Urinary bladder (tissue), 4 donors: ENCODE data around the gene UBE2L5. TPM values are rescaled to one million over a fixed set of nuclear protein-coding genes. Genes with fewer than 3 reads are reported as not detected.

Experiments
- DNase-seq: peaks from one replicate; pipeline ENCODE4 v3.0.0-alpha.2; 2015; ENCODE audit errors: extremely low spot score
- H3K27ac ChIP-seq: one replicate; pipeline ENCODE4 v1.5.1; 2013; ENCODE audit warnings: low read depth, mild to moderate bottlenecking, moderate library complexity
- H3K36me3 ChIP-seq: one replicate; pipeline ENCODE4 v1.6.1; 2013; ENCODE audit warnings: mild to moderate bottlenecking, moderate library complexity; ENCODE audit not compliant: insufficient read depth
- H3K4me1 ChIP-seq: one replicate; pipeline ENCODE4 v1.6.1; 2013; ENCODE audit warnings: mild to moderate bottlenecking, moderate library complexity; ENCODE audit not compliant: insufficient read depth
- H3K4me3 ChIP-seq: one replicate; pipeline ENCODE4 v1.5.1; 2013; ENCODE audit warnings: low read depth, low read length
- WGBS: extraction: QIAGEN DNeasy Blood & Tissue Kit; methylation state at CpG from one replicate; pipeline ENCODE4 v1.1.7; 2013; 5-methylcytosine and 5-hydroxymethylcytosine counted together
- polyA plus RNA-seq: library from polyadenylated mRNA; stranded (reverse); fragments of 200-250 nt; gene quantifications from one replicate; pipeline ENCODE4 v1.2.3, GENCODE V29; 2013
- total RNA-seq: library from RNA; depleted of rRNA; stranded (reverse); fragments of >200 nt; gene quantifications from one replicate; pipeline ENCODE4 v1.2.3, GENCODE V29; 2014
- donor health status: healthy with polysubstance abuse.
- donor health status: healthy.

Gene UBE2L5
- total and polyA plus RNA-seq, 2 donors: 0.20 to 0.21 TPM

DNA sequence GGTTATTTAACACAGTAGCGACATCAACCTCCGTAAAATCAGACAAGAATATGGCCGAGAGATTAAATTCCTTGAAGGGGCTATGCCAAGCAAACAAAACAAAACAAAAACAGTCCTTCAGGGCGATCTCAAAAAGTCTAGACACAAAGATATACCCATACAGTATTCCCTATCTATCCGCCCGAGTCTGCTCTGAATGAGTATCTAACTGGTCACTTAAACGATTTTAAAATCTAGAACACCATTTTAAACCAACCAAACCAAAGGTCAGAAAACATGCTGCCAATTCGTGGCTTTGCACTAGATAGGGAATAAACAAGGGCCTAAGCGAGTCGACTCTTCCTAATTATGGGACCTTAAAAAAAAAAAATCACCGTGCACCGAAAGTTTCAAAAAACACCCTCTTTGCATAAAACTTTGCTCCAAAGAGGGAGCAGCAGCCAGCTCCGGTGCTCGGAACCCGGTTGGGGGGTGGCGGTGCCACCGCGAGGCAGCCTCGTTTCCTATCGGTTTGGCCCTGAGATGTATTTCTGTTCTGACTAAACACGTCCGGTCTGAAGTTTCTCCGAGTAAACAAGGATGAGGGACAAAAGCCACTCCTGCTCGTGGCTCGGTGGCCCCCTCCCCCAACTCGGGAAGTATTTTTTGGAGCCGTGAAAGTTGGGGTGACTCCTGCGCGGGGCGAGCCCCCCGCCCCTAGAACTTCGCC is 41.6 kb downstream of the UBE2L5 start:
- H3K4me3 ChIP-seq: peak overlapping the region; percentile 99
- H3K4me1 ChIP-seq: no peaks in the 10 kb centered on the region
- H3K27ac ChIP-seq: peak overlapping the region; percentile 99
- peak; percentile 37 for DNase-seq
- no peaks in the 10 kb centered on the region for H3K36me3 ChIP-seq
- 1% methylated on average over 32 of the region's 32 CpGs for WGBS

DNA sequence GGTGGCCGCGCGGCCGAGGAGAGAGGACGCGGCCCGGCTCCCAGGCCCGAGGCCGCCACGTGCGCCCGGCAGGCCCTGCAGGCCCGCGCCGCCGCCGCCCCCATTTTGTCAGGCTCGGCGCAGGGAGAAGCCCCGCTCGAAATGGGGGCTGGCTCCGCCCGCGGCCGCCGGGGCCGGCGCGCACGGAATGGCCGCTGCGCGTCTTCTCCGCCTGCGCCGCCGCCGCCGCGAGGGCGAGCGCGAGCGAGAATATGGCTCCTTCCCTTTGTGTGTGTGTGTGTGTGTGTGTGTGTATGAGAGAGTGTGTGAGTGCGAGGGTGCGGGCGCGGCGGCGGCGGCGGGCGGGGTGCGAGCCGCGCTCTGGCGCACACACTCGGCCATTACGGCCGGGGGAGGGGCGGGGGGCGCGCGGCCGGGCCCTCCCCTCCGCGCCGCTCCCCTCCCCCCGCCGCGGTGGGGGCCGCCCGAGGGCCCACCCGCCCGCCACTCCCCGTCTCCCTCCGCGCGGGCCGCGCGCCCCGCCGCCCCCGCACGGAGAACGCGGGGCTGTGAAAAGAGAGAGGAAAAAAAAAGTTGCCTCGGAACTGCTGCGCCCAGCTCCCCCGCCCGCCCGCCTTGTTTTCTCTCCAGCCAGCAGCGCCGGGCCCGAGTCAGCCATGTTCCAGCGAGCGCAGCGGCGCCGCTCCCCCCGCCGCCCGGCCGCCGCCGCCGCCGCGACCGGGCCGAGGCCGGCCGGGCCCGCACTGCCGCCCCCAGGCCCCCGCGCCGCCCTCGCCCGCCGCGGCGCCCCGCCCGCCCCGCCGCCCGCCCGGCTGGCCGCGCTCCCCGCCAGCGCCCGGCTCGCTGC is 42.4 kb downstream of the UBE2L5 start:
- Histone ChIP-seq H3K27ac (peak overlapping the region; percentile 99), H3K36me3 (no peaks in the 10 kb centered on the region), H3K4me3 (peak overlapping the region; percentile 99), H3K4me1 (no peaks in the 10 kb centered on the region)
- DNase-seq: peak; percentile 48
- under 1% methylated on average over 121 of the region's 136 CpGs for WGBS

DNA sequence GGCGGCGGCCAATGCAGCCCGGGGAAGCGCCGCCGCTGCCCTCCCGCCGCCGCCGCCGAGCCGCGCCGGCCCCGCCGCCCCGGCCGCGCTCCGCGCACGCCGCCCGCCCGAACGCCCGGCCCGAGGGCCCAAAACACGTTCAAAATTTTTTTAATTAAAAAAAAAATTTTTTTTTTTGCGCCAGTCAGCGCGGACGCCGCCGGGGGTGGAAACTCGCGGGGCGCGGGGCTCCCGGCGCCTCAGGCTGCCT is 43.0 kb downstream of the UBE2L5 start:
- no peak for DNase-seq
- H3K36me3 ChIP-seq: no peaks in the 10 kb centered on the region
- H3K4me1 ChIP-seq: no peaks in the 10 kb centered on the region
- peak overlapping the region; percentile 99 for H3K4me3 ChIP-seq
- peak overlapping the region; percentile 100 for H3K27ac ChIP-seq
- WGBS: under 1% methylated on average over 41 of the region's 41 CpGs

DNA sequence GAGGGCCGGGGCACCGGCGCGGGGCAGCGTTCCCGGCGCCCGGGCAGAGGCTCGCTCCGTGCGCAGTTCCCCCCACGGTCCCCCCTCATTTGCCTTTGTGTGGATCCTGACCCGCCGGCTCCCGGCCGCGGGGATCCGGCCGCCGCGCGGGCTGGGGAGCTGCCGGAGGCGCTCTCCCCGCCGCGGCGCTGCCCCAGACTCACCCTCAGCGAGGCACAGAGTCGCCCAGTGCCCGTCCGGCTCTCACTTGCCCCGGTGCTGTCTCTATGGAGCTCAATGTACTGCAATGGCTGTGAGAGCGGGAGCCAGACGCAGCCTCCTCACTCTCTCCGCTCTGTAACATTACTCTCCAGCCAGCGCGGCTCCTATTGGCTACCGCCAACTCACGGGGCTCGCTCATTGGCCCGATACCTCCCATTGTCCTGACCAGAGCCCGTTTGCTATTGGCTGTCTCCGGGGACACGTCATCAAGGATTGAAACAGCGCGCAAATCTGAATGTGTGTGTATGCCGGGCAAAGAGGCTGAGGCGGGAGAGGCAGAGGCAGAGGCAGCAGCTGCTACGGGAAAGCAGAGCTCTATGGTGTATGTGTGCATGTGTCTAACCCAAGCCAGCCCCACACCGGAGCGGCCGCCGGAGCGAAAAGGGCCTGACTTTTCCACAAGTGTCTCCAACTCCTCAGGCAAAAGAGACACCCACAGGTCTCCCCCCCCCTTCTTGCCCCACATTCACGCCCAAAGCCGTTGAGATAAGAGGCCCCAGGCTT is 43.5 kb downstream of the UBE2L5 start, which contains the start of gene HMGB1:
Gene HMGB1 (minus strand): TSS at position 344 of the 765 bp plus-strand sequence. CDS start 2,256 bp downstream, outside the sequence.
- H3K27ac ChIP-seq: peak within 1 kb of the TSS; percentile 100
- peak within 1 kb of the TSS; percentile 99 for H3K4me3 ChIP-seq
- no peaks in the 10 kb centered on the region for H3K4me1 ChIP-seq
- H3K36me3 ChIP-seq: no peaks in the 10 kb centered on the region
- DNase-seq: peak; percentile 99
- under 1% methylated on average over 57 of the region's 57 CpGs for WGBS

DNA sequence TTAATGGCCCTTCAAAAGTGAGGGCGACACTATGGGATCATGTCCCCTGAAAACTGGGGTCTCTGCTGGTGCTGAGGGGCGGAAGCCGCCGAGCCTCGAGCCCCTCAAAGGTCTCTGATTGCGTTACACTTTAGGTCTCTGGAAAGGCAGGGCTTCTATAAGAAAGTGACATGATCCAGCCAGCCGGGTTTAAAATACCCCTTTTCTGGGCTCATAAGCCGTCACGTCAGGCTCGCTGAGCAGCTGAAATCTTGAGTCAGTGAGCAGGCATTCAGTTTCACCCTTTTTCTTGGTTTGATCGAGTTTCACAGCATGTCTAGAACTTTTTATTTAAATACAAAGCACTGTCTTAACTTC is 44.0 kb downstream of the UBE2L5 start:
- WGBS: 5% methylated on average over 11 of the region's 11 CpGs
- H3K4me1 ChIP-seq: no peaks in the 10 kb centered on the region
- H3K27ac ChIP-seq: no peak overlapping the region
- H3K36me3 ChIP-seq: no peaks in the 10 kb centered on the region
- no peak for DNase-seq
- no peak overlapping the region for H3K4me3 ChIP-seq

GRCh38 chr13:30466841-30467252 is 44.6 kb downstream of the UBE2L5 start:
- Histone ChIP-seq H3K4me1 (no peaks in the 10 kb centered on the region), H3K4me3 (no peak overlapping the region), H3K36me3 (no peaks in the 10 kb centered on the region), H3K27ac (no peak overlapping the region)
- WGBS: 47% methylated on average over 4 of the region's 4 CpGs
- no peak for DNase-seq

- H3K4me1 ChIP-seq: no peaks in the 10 kb centered on the region
- no peak for DNase-seq
- no peaks in the 10 kb centered on the region for H3K36me3 ChIP-seq
- H3K27ac ChIP-seq: no peak overlapping the region
- no peak overlapping the region for H3K4me3 ChIP-seq
- 95% methylated on average over 1 of the region's 1 CpG for WGBS
Observed at GRCh38 chr13:30473675-30474074, 51.4 kb downstream of the UBE2L5 start.

GRCh38 chr13:30477346-30478195 is 55.3 kb downstream of the UBE2L5 start:
- WGBS: 76% methylated on average over 4 of the region's 4 CpGs
- H3K36me3 ChIP-seq: no peaks in the 10 kb centered on the region
- H3K27ac ChIP-seq: no peak overlapping the region
- H3K4me3 ChIP-seq: no peak overlapping the region
- no peak for DNase-seq
- H3K4me1 ChIP-seq: no peaks in the 10 kb centered on the region

Other genes starting within 250 kb of the UBE2L5 start
- 56.4 TPM for gene KATNAL1, start 114.9 kb upstream of the UBE2L5 start, total RNA-seq
- gene KATNAL1, start 114.9 kb upstream of the UBE2L5 start, polyA plus RNA-seq: 12.3 TPM
- gene HMGB1, start 43.4 kb downstream of the UBE2L5 start, total RNA-seq: 415 TPM
- 470 TPM for gene HMGB1, start 43.4 kb downstream of the UBE2L5 start, polyA plus RNA-seq
- 31.6 TPM for gene USPL1, start 195.4 kb downstream of the UBE2L5 start, total RNA-seq
- gene USPL1, start 195.4 kb downstream of the UBE2L5 start, polyA plus RNA-seq: 14.5 TPM